Coronary artery (tissue), 2 donors: ENCODE measurements around the gene PEX7.
"Not testable (repeated sequence)": the region's sequence is repeated elsewhere in the genome, so short reads cannot be mapped to it uniquely, and the experiment has no call there.

ENCODE experiments used
- DNase-seq: peaks from one replicate; pipeline ENCODE4 v3.0.0-alpha.2; 2017; ENCODE audit warnings: low spot score
- H3K27ac ChIP-seq, 2 donors: fragments of 200-600 bp; sonication (generic); one replicate each; pipeline ENCODE4 v1.5.1; 2016 to 2019
- H3K4me3 ChIP-seq: fragments of 200-600 bp; sonication (generic); 2 replicates; pipeline ENCODE4 v1.5.1; 2016; ENCODE audit warnings: mild to moderate bottlenecking, moderate library complexity
- CTCF ChIP-seq: fragments of 200-600 bp; sonication (generic); IDR thresholded peaks from one replicate; pipeline ENCODE4 v1.5.1; 2019; ENCODE audit warnings: antibody characterized with exemption

Gene PEX7

GRCh38 chr6:136927292-136927691 is 104.9 kb downstream of the PEX7 start:
- DNase-seq: no peak
- TF ChIP-seq CTCF: no peak
- Histone ChIP-seq H3K4me3 (no peak overlapping the region), H3K27ac (no peak overlapping the region)

- TF ChIP-seq CTCF: no peak
- no peak for DNase-seq
Observed at GRCh38 chr6:136930528-136930927, 108.1 kb downstream of the PEX7 start.

GRCh38 chr6:136932599-136932998 is 110.2 kb downstream of the PEX7 start:
- H3K4me3 ChIP-seq: no peak overlapping the region
- DNase-seq: no peak
- H3K27ac ChIP-seq: no peak overlapping the region
- no peak for TF ChIP-seq CTCF

More at GRCh38 chr6:136930528-136930927, 108.1 kb downstream of the PEX7 start:
- Histone ChIP-seq H3K4me3 (no peak overlapping the region), H3K27ac (no peak overlapping the region)

GRCh38 chr6:136945072-136945471 is 122.7 kb downstream of the PEX7 start:
- H3K4me3 ChIP-seq: no peak overlapping the region
- H3K27ac ChIP-seq: no peak overlapping the region
- no peak for TF ChIP-seq CTCF
- no peak for DNase-seq

GRCh38 chr6:136945711-136946121 is 123.3 kb downstream of the PEX7 start:
- TF ChIP-seq CTCF: no peak
- Histone ChIP-seq H3K27ac (no peak overlapping the region), H3K4me3 (no peak overlapping the region)
- no peak for DNase-seq

- no peak for TF ChIP-seq CTCF
- no peak for DNase-seq
- Histone ChIP-seq H3K4me3 (no peak overlapping the region), H3K27ac (no peak overlapping the region)
Observed at GRCh38 chr6:136947037-136947436, 124.6 kb downstream of the PEX7 start.

GRCh38 chr6:136949957-136950356 is 127.6 kb downstream of the PEX7 start:
- H3K27ac ChIP-seq, H3K4me3 ChIP-seq, DNase-seq: not testable (repeated sequence)
